Liver (tissue), 3 donors: ENCODE data around the gene TMEM190.

Source experiments
- EGR1 ChIP-seq, 2 donors: IDR thresholded peaks; 2 replicates each; pipeline ENCODE4 v1.6.1; 2016 to 2018; ENCODE audit warnings: antibody characterized with exemption in 2 of 2, low read depth in 2 of 2
- GABPA ChIP-seq, 2 donors: IDR thresholded peaks in 1 of 2; conservative IDR thresholded peaks in 1 of 2; 2 replicates each; pipeline ENCODE4 v1.6.1; 2016; ENCODE audit warnings: antibody characterized with exemption in 2 of 2, mild to moderate bottlenecking in 1 of 2, moderate library complexity in 1 of 2
- HNF4A ChIP-seq, 2 donors: conservative IDR thresholded peaks; 2 replicates each; pipeline ENCODE4 v1.6.1; 2016; ENCODE audit warnings: antibody characterized with exemption in 2 of 2, mild to moderate bottlenecking in 2 of 2
- RAD21 ChIP-seq, 2 donors: IDR thresholded peaks; 2 replicates each; pipeline ENCODE4 v1.6.1; 2016; ENCODE audit warnings: antibody characterized with exemption in 2 of 2, mild to moderate bottlenecking in 2 of 2
- REST ChIP-seq: IDR thresholded peaks from 2 replicates; pipeline ENCODE4 v1.6.1; 2016; ENCODE audit warnings: antibody characterized with exemption, mild to moderate bottlenecking
- SP1 ChIP-seq: IDR thresholded peaks from 2 replicates; pipeline ENCODE4 v1.6.1; 2018; ENCODE audit warnings: antibody characterized with exemption, mild to moderate bottlenecking
- TAF1 ChIP-seq: conservative IDR thresholded peaks from 2 replicates; pipeline ENCODE4 v1.6.1; 2016; ENCODE audit warnings: antibody characterized with exemption, mild to moderate bottlenecking
- YY1 ChIP-seq: IDR thresholded peaks from 2 replicates; pipeline ENCODE4 v1.6.1; 2016; ENCODE audit warnings: antibody characterized with exemption, mild to moderate bottlenecking
- TF ChIP-seq, protein P1 (sequence below): fragments of 150-350 bp; IDR thresholded peaks from 2 replicates; pipeline ENCODE4 v1.5.1; 2017; ENCODE audit warnings: improper control_type of control experiment, low read depth, low read length; ENCODE audit not compliant: missing input control
- TF ChIP-seq, protein P2 (sequence below): IDR thresholded peaks from 2 replicates; pipeline ENCODE4 v1.6.1; 2016; ENCODE audit warnings: antibody characterized with exemption
- donor health status: healthy.
- donor health status: healthy.

- TF ChIP-seq, protein P1, sequence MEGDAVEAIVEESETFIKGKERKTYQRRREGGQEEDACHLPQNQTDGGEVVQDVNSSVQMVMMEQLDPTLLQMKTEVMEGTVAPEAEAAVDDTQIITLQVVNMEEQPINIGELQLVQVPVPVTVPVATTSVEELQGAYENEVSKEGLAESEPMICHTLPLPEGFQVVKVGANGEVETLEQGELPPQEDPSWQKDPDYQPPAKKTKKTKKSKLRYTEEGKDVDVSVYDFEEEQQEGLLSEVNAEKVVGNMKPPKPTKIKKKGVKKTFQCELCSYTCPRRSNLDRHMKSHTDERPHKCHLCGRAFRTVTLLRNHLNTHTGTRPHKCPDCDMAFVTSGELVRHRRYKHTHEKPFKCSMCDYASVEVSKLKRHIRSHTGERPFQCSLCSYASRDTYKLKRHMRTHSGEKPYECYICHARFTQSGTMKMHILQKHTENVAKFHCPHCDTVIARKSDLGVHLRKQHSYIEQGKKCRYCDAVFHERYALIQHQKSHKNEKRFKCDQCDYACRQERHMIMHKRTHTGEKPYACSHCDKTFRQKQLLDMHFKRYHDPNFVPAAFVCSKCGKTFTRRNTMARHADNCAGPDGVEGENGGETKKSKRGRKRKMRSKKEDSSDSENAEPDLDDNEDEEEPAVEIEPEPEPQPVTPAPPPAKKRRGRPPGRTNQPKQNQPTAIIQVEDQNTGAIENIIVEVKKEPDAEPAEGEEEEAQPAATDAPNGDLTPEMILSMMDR = no peak
- no peak for TF ChIP-seq GABPA (IDR thresholded peaks at IDR 0.05 in 1 of 2, conservative IDR thresholded peaks at IDR 0.05 in 1 of 2)
- TF ChIP-seq, protein P2, sequence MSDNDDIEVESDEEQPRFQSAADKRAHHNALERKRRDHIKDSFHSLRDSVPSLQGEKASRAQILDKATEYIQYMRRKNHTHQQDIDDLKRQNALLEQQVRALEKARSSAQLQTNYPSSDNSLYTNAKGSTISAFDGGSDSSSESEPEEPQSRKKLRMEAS = no peak
- TF ChIP-seq REST = no peak
- TF ChIP-seq SP1 = no peak
- no peak for TF ChIP-seq TAF1
- TF ChIP-seq RAD21 (IDR thresholded peaks at IDR 0.05) = no peak
- no peak for TF ChIP-seq HNF4A (conservative IDR thresholded peaks at IDR 0.05)
- TF ChIP-seq YY1 = no peak
- no peak for TF ChIP-seq EGR1 (IDR thresholded peaks at IDR 0.05; ENCODE audit: low read depth in 2 of 2)
Observed at GRCh38 chr19:55358493-55358892, 18.1 kb upstream of the TMEM190 start.
